ENCODE measurements around the gene TMEM72.

GRCh38 chr10:44909910-44910309 is 1.2 kb upstream of the TMEM72 start:
- no peak for TF ChIP-seq CTCF (IDR thresholded peaks at IDR 0.05)
- no peak for TF ChIP-seq POLR2A (IDR thresholded peaks at IDR 0.05)

Data from lower leg skin (tissue), 3 donors.